ENCODE data around the gene ABCE1. TPM values are rescaled to one million over a fixed set of nuclear protein-coding genes. Genes with fewer than 3 reads are reported as not detected.
A peak's percentile ranks its signal among the peaks of the same experiment; 100 is the strongest.

The ABCE1 gene
- total RNA-seq (2014; rRNA removed; shearing (Covaris generic); ENCODE audit: low replicate concordance), result 117 and 237 TPM in 2 replicates

GRCh38 chr4:145097821-145098674, at the start of gene ABCE1, which contains the start of gene ANAPC10:
ABCE1 (plus strand) TSS chr4:145098311; CDS start chr4:145104413, 6,102 bp downstream.
ANAPC10 (minus strand) TSS chr4:145098196; CDS start chr4:145096099, 2,097 bp downstream.
- H3K9me2 ChIP-seq (replicated peaks; ENCODE audit: insufficient read depth, low read length), result no peaks in the 10 kb centered on the region; the same call in 1 of the 2 replicates
- H3K9me3 ChIP-seq (ENCODE audit: low read length), result no peaks in the 10 kb centered on the region
- no peaks in the 10 kb centered on the region for H3K27me3 ChIP-seq (ENCODE audit: low read length)
- H3K27ac ChIP-seq (ENCODE audit: low read length), result peak within 1 kb of the TSS; percentile 72
- DNase-seq, result peak; percentile 100
- H3K9ac ChIP-seq (ENCODE audit: low read length), result peak within 1 kb of the TSS; percentile 85
- H3K36me3 ChIP-seq (ENCODE audit: insufficient read depth, low read length), result peaks cover 49% of the 10 kb centered on the region
- peaks cover 97% of the 10 kb centered on the region for H3K79me2 ChIP-seq (ENCODE audit: low read length)
- peaks cover 19% of the 10 kb centered on the region; the same call in 1 of the 2 replicates for H4K20me1 ChIP-seq (ENCODE audit: insufficient read depth, low read depth, low read length)
- peak within 1 kb of the TSS; percentile 85 for H3K4me3 ChIP-seq (ENCODE audit: low read length)
- peak within 1 kb of the TSS; percentile 86 for H3K4me2 ChIP-seq (ENCODE audit: low read depth, low read length, poor library complexity, severe bottlenecking)
- H3K4me1 ChIP-seq (ENCODE audit: low read length), result peaks cover 44% of the 10 kb centered on the region
- peak within 1 kb of the TSS; percentile 46; the same call in 1 of the 2 replicates for H2AFZ ChIP-seq (ENCODE audit: low read length)

GRCh38 chr4:145048817-145049216, 49.3 kb upstream of the ABCE1 start:
- no peak overlapping the region for H2AFZ ChIP-seq (ENCODE audit: low read length)
- H3K79me2 ChIP-seq (ENCODE audit: low read length), result peaks cover 58% of the 10 kb centered on the region
- H3K36me3 ChIP-seq (ENCODE audit: insufficient read depth, low read length), result no peaks in the 10 kb centered on the region; the same call in 1 of the 2 replicates
- no peak for DNase-seq
- no peak overlapping the region for H3K4me3 ChIP-seq (ENCODE audit: low read length)
- H3K4me2 ChIP-seq (ENCODE audit: low read depth, low read length, poor library complexity, severe bottlenecking), result no peak overlapping the region
- H3K9me2 ChIP-seq (replicated peaks; ENCODE audit: insufficient read depth, low read length), result no peaks in the 10 kb centered on the region
- H3K27me3 ChIP-seq (ENCODE audit: low read length), result no peaks in the 10 kb centered on the region
- no peak overlapping the region for H3K9ac ChIP-seq (ENCODE audit: low read length)
- H4K20me1 ChIP-seq (ENCODE audit: insufficient read depth, low read depth, low read length), result no peaks in the 10 kb centered on the region
- H3K27ac ChIP-seq (ENCODE audit: low read length), result no peak overlapping the region
- H3K4me1 ChIP-seq (ENCODE audit: low read length), result peaks cover 18% of the 10 kb centered on the region
- no peaks in the 10 kb centered on the region for H3K9me3 ChIP-seq (ENCODE audit: low read length)

- Histone ChIP-seq H3K4me3 (ENCODE audit: low read length) (no peak overlapping the region), H3K27ac (ENCODE audit: low read length) (no peak overlapping the region), H4K20me1 (ENCODE audit: insufficient read depth, low read depth, low read length) (no peaks in the 10 kb centered on the region), H3K4me1 (ENCODE audit: low read length) (peaks cover 14% of the 10 kb centered on the region), H3K36me3 (ENCODE audit: insufficient read depth, low read length) (no peaks in the 10 kb centered on the region; the same call in 1 of the 2 replicates), H2AFZ (ENCODE audit: low read length) (no peak overlapping the region), H3K79me2 (ENCODE audit: low read length) (peaks cover 54% of the 10 kb centered on the region), H3K27me3 (ENCODE audit: low read length) (no peaks in the 10 kb centered on the region), H3K9me2 (replicated peaks; ENCODE audit: insufficient read depth, low read length) (no peaks in the 10 kb centered on the region), H3K9me3 (ENCODE audit: low read length) (no peaks in the 10 kb centered on the region), H3K9ac (ENCODE audit: low read length) (no peak overlapping the region), H3K4me2 (ENCODE audit: low read depth, low read length, poor library complexity, severe bottlenecking) (no peak overlapping the region)
- no peak for DNase-seq
Measured at GRCh38 chr4:145049241-145049640, 48.9 kb upstream of the ABCE1 start.

GRCh38 chr4:145055533-145056257, 42.4 kb upstream of the ABCE1 start:
- Histone ChIP-seq H2AFZ (ENCODE audit: low read length) (no peak overlapping the region), H3K9me2 (replicated peaks; ENCODE audit: insufficient read depth, low read length) (no peaks in the 10 kb centered on the region), H3K4me1 (ENCODE audit: low read length) (no peaks in the 10 kb centered on the region), H4K20me1 (ENCODE audit: insufficient read depth, low read depth, low read length) (no peaks in the 10 kb centered on the region), H3K27ac (ENCODE audit: low read length) (no peak overlapping the region), H3K27me3 (ENCODE audit: low read length) (no peaks in the 10 kb centered on the region), H3K9ac (ENCODE audit: low read length) (no peak overlapping the region), H3K79me2 (ENCODE audit: low read length) (peaks cover 54% of the 10 kb centered on the region), H3K36me3 (ENCODE audit: insufficient read depth, low read length) (no peaks in the 10 kb centered on the region; the same call in 1 of the 2 replicates), H3K4me2 (ENCODE audit: low read depth, low read length, poor library complexity, severe bottlenecking) (no peak overlapping the region), H3K4me3 (ENCODE audit: low read length) (no peak overlapping the region), H3K9me3 (ENCODE audit: low read length) (no peaks in the 10 kb centered on the region)
- no peak for DNase-seq

- no peaks in the 10 kb centered on the region for H3K9me2 ChIP-seq (replicated peaks; ENCODE audit: insufficient read depth, low read length)
- H3K4me1 ChIP-seq (ENCODE audit: low read length), result peaks cover 4% of the 10 kb centered on the region; the same call in 1 of the 2 replicates
- H3K4me3 ChIP-seq (ENCODE audit: low read length), result no peak overlapping the region
- H3K9ac ChIP-seq (ENCODE audit: low read length), result no peak overlapping the region
- DNase-seq, result no peak
- no peak overlapping the region for H3K4me2 ChIP-seq (ENCODE audit: low read depth, low read length, poor library complexity, severe bottlenecking)
- H3K27ac ChIP-seq (ENCODE audit: low read length), result no peak overlapping the region
- no peaks in the 10 kb centered on the region for H3K36me3 ChIP-seq (ENCODE audit: insufficient read depth, low read length)
- no peaks in the 10 kb centered on the region for H4K20me1 ChIP-seq (ENCODE audit: insufficient read depth, low read depth, low read length)
- peaks cover 58% of the 10 kb centered on the region for H3K79me2 ChIP-seq (ENCODE audit: low read length)
- H3K9me3 ChIP-seq (ENCODE audit: low read length), result no peaks in the 10 kb centered on the region
- H3K27me3 ChIP-seq (ENCODE audit: low read length), result no peaks in the 10 kb centered on the region
- no peak overlapping the region for H2AFZ ChIP-seq (ENCODE audit: low read length)
Measured at GRCh38 chr4:145056325-145057130, 41.6 kb upstream of the ABCE1 start.

GRCh38 chr4:145058256-145058655, 39.9 kb upstream of the ABCE1 start:
- Histone ChIP-seq H3K4me2 (ENCODE audit: low read depth, low read length, poor library complexity, severe bottlenecking) (no peak overlapping the region), H3K27me3 (ENCODE audit: low read length) (no peaks in the 10 kb centered on the region), H4K20me1 (ENCODE audit: insufficient read depth, low read depth, low read length) (no peaks in the 10 kb centered on the region), H3K4me1 (ENCODE audit: low read length) (peaks cover 4% of the 10 kb centered on the region; the same call in 1 of the 2 replicates), H3K9me3 (ENCODE audit: low read length) (no peaks in the 10 kb centered on the region), H3K27ac (ENCODE audit: low read length) (no peak overlapping the region), H3K79me2 (ENCODE audit: low read length) (peaks cover 64% of the 10 kb centered on the region), H2AFZ (ENCODE audit: low read length) (no peak overlapping the region), H3K36me3 (ENCODE audit: insufficient read depth, low read length) (peaks cover 6% of the 10 kb centered on the region), H3K9ac (ENCODE audit: low read length) (no peak overlapping the region), H3K9me2 (replicated peaks; ENCODE audit: insufficient read depth, low read length) (no peaks in the 10 kb centered on the region), H3K4me3 (ENCODE audit: low read length) (no peak overlapping the region)
- no peak for DNase-seq

- Histone ChIP-seq H3K27me3 (ENCODE audit: low read length) (no peaks in the 10 kb centered on the region), H2AFZ (ENCODE audit: low read length) (no peak overlapping the region), H3K4me3 (ENCODE audit: low read length) (no peak overlapping the region), H3K9me3 (ENCODE audit: low read length) (no peaks in the 10 kb centered on the region), H3K9ac (ENCODE audit: low read length) (no peak overlapping the region), H3K27ac (ENCODE audit: low read length) (no peak overlapping the region), H4K20me1 (ENCODE audit: insufficient read depth, low read depth, low read length) (no peaks in the 10 kb centered on the region), H3K4me1 (ENCODE audit: low read length) (peaks cover 28% of the 10 kb centered on the region), H3K36me3 (ENCODE audit: insufficient read depth, low read length) (peaks cover 23% of the 10 kb centered on the region), H3K9me2 (replicated peaks; ENCODE audit: insufficient read depth, low read length) (no peaks in the 10 kb centered on the region), H3K79me2 (ENCODE audit: low read length) (peaks cover 79% of the 10 kb centered on the region), H3K4me2 (ENCODE audit: low read depth, low read length, poor library complexity, severe bottlenecking) (no peak overlapping the region)
- DNase-seq, result peak; percentile 91
Measured at GRCh38 chr4:145061318-145061920, 36.7 kb upstream of the ABCE1 start.

Measured in Karpas-422 (cell line).